T-helper 2 cell (primary cell): ENCODE measurements around the gene POLR1A.

Experiments
- DNase-seq, 5 experiments: peaks; one replicate each; pipeline versions ENCODE4 v3.0.0 to v3.0.0-alpha.2; 2012 to 2022
- total RNA-seq, 2 donors: gene quantifications; one replicate each; lab custom pipeline; 2026; lab: John Stamatoyannopoulos, UW

The POLR1A gene
- 61.4 to 65.2 reads per million in 2 donors for total RNA-seq

GRCh38 chr2:86105252-86105968 is at the start of gene POLR1A:
TSS of gene POLR1A (minus strand) at chr2:86105886. CDS start at chr2:86105776, 110 bp downstream.
- DNase-seq, result peak; percentile 50 to 94 (median 77)

GRCh38 chr2:86150502-86150901 is 44.8 kb upstream of the POLR1A start:
- no peak for DNase-seq

GRCh38 chr2:86147793-86148192 is 42.1 kb upstream of the POLR1A start:
- DNase-seq, result no peak

GRCh38 chr2:86143926-86144685 is 38.4 kb upstream of the POLR1A start:
- DNase-seq, result no peak

- no peak for DNase-seq
Observed at GRCh38 chr2:86143307-86143706, 37.6 kb upstream of the POLR1A start.

- no peak for DNase-seq
Observed at GRCh38 chr2:86142436-86143257, 37.0 kb upstream of the POLR1A start.

- DNase-seq, result no peak
Observed at GRCh38 chr2:86140969-86141392, 35.3 kb upstream of the POLR1A start.

- DNase-seq, result peak in 2 of 5 experiments; percentile 10 to 76
Observed at GRCh38 chr2:86139981-86140380, 34.3 kb upstream of the POLR1A start.

- peak in 1 of 5 experiments; percentile 34 for DNase-seq
Observed at GRCh38 chr2:86138736-86139625, 33.3 kb upstream of the POLR1A start.

GRCh38 chr2:86136141-86136540 is 30.5 kb upstream of the POLR1A start:
- no peak for DNase-seq

GRCh38 chr2:86135653-86136052 is 30.0 kb upstream of the POLR1A start:
- DNase-seq, result no peak

GRCh38 chr2:86134709-86135108 is 29.0 kb upstream of the POLR1A start:
- DNase-seq, result no peak

- DNase-seq, result no peak
Observed at GRCh38 chr2:86124683-86125082, 19.0 kb upstream of the POLR1A start.

GRCh38 chr2:86123328-86123925 is 17.7 kb upstream of the POLR1A start:
- DNase-seq, result no peak

- no peak for DNase-seq
Observed at GRCh38 chr2:86118130-86118529, 12.4 kb upstream of the POLR1A start.

- peak in 1 of 5 experiments; percentile 37 for DNase-seq
Observed at GRCh38 chr2:86107031-86107430, 1.3 kb upstream of the POLR1A start.

GRCh38 chr2:86105969-86106945 is 571 bp upstream of the POLR1A start, which contains the start of gene PTCD3:
TSS of gene PTCD3 (plus strand) at chr2:86106235. CDS start at chr2:86106248, 13 bp downstream.
- peak; percentile 75 to 98 (median 91) for DNase-seq

GRCh38 chr2:86102157-86102556 is 3.5 kb downstream of the POLR1A start:
- no peak for DNase-seq

- no peak for DNase-seq
Observed at GRCh38 chr2:86097913-86098312, 7.8 kb downstream of the POLR1A start.
